ACHN (cell line): ENCODE data around the gene EGR2.
A peak's percentile ranks its signal among the peaks of the same experiment; 100 is the strongest.

ENCODE experiments used
- DNase-seq: peaks from one replicate; pipeline ENCODE4 v3.0.0-alpha.2; 2015
- in situ Hi-C: cut with HindIII; loops from 2 replicates; pipeline ENCODE4 v1.10.0; 2017; ENCODE audit warnings: low sequenced_read_pairs, low pct_ligation_motif_present, low pct_unique_long_range_greater_than_20kb

Gene EGR2

DNA sequence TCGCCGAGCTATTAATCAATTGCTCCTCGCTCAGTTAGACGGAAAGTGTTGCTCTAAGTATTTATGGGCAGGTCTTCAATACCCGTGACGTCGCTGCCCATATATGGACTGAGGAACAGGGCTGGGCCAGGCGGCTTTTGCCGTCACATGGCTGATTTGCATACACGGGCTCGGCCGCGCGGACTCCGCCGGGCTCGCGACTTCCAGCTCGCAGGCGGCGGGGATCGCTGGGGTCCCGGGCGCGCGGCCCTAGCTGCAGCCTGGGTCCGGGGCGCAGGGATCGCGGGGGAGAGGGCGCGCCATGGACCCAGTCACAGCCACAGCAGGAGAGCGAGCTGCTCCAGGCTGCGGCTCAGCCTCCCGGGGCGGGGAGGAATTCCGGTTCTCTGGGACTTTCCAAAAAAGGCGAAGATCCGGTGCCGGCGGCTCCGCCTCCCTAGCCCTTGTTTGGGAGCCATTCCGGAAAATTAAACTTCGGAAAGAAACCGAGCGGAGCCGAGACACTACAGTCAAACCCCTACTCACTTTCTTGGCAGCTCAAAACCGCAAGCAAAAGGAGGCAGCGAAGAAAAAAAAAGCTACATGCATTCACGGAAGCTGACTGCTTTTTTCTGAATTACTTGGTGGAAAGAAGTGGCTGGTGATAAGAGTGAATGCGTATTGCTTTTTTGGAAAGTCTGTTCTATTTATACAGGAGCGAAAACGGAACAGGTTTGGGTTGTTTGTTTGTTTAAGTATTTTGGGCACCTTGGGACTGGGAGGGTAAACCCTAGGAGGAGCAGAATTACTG lies at the start of gene EGR2:
EGR2 (minus strand) TSS at position 36 of the 790 bp plus-strand sequence. CDS start 337 bp downstream, outside the sequence.
- in situ Hi-C loops: loop anchor here (25.0 kb wide), 1 partner anchor 204 kb away; no protein-coding TSS in a partner anchor
- DNase-seq: peak; percentile 94

DNA sequence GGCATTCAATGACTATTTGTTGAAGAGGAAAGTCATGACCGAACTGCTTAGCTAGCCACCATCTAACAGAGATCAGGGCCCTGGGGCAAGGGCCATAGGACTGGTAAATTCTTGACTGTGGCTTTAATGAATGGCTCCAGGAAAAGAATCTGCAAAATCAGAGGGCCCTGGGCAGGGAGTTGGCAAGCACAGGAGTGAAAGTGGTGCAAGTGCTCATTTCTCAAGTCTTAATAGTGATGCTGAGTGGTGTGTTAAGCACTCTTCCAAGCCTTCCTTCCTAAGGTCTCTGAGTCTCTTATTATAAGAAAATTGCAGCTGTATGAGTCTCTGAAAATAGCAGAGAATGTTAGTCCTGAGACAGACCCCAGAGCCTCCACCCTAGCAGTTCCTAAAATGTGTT lies 46.3 kb upstream of the EGR2 start:
- DNase-seq: no peak

DNA sequence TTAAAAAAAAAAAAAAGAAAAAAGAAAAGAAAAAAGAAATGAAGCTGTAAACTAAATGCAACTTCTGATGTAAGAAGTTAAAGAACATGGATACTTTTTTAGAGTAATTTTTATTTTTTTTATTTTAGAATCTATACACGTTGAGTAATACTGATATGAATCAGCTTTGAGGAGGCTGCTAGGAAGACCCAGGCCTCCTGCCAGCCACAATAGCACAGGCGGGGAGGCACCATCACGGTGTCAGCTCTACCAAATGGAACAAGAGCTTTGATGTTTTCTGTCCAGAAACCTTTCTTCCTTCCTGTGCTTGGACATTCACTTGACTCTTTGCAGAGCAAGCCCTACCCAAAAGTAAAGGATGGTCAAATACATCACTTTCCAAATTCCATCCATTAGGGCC lies 45.3 kb upstream of the EGR2 start:
- DNase-seq: no peak
- in situ Hi-C loops: no loop called here

More for the DNA sequence above, 46.3 kb upstream of the EGR2 start:
- in situ Hi-C loops: no loop called here

DNA sequence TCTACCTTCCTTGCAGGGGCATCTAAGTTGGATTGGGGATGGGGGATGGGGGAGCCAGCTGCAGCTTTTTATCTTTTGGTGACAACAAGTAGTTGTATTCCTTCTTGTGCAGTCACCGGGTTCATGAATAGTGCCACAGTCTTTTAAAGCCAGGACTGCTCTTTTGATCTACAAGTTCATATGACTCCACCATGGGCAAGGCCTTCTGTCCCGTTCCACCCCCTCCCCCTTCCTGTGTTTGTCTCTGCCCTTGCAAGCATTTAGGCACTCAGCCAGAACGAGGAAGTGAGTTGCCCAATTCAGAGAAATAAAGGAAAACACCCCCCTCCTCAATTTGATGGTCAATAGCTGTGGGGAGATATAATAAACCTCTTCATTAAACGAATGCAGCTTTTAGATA lies 44.8 kb upstream of the EGR2 start:
- in situ Hi-C loops: no loop called here
- DNase-seq: no peak

DNA sequence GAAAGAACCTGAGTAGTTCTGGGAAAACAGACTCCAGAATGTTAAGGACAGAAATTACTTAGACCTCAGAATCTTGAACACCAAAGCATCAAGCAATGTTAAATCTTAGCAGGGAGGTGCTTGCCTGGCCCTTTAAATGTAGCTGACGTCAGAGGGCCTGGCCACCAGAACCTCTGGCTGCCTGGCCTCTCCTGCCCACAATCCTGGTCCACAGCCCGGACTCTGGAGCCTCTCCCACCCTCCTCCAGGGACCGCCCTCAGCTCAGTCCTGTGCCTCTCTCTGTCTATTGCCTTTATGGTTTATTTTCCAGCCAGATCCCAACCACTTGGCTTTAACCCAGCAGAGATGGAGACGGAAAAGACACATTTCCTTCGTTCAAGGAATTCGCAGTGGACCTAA lies 42.2 kb upstream of the EGR2 start:
- no peak for DNase-seq
- in situ Hi-C loops: no loop called here

DNA sequence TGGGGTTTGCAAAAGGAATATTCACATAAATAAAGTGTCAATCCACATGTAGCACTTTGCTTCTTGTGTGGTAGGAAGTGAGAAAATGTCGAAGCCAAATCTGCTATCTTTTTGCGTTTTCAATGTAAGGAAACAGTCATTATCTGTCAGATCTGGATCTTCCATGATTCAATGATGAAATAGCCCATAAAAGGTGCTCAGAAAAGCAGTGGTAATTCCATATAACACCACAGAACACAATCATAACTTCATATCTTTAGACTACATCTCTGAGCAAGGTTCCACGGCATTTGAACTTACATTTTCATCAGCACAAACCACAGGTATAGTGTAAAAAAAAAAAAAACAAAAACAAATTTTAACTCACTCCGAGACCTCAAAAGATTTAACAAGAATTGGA lies 39.9 kb upstream of the EGR2 start:
- DNase-seq: no peak
- in situ Hi-C loops: no loop called here

DNA sequence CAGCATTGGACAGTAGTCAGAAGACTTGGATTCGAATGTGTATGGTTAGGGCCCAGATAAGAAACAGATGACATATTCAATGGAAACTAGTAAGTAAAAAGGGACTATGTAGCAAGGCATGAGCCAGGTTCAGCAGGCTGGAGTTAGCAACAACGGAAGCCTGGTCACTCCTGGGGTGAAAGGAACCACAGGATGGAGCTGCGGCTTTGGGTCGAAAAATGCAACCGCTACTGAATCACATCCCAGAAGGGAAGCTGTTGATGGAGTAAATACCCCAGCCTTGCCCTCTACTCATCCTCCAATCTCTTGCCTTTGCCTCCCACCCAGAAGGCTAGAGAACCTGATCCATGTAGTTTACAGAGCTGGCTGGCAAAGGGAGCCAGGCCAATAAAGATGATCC lies 37.5 kb upstream of the EGR2 start:
- DNase-seq: no peak
- in situ Hi-C loops: no loop called here

DNA sequence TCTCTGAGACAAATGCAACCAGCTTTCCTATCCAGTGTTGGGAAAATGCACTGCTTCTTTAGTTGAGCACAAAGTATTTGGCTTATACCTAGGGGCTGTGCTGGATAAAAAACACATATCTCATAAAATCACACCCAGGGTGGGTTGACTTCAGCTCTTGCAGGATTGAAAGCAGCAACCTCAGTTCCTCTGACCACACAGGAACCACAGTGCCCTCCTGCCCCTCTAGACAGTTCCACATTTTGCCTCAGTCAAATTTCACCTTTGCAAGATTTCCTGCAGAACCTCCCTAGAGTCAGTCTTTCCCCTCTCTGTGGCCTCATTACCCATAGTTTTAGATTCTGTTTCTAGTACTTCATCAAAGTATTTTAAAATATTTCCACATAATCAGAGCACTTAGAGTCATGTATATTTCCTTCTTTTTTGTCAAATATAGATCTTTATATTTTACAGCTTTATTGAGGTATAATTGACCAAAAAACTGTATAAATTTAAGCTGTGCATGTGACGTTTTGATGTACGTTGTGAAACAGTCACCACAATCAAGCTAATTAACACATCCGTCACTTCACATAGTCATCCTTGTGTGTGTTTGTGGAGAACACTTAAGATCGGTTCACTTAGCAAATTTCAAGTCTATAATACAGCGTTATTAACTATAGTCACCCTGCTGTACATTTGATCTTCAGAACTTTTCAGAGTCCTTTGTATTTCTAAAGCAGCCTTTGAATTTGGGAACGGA lies 37.0 kb upstream of the EGR2 start:
- in situ Hi-C loops: no loop called here
- DNase-seq: no peak

DNA sequence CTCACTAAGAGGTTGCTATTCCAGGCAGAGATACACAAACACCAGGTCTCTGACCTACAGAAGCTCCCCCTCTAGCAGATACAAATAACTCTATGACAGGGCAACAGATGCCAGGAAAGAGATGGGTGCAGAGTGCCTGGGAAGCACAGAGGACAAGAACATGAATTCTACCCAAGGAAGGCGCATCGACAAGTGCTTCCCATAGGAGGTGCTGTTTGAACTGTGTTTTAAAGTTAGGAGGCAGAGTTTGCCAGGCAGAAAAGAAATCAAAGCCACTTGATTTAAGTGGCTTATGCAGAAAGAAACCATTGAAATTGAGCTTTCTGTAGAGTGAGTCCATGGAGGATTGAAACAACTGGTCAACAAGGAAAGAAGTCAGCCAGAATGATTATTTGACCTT lies 35.3 kb upstream of the EGR2 start:
- peak; percentile 50 for DNase-seq
- in situ Hi-C loops: no loop called here

DNA sequence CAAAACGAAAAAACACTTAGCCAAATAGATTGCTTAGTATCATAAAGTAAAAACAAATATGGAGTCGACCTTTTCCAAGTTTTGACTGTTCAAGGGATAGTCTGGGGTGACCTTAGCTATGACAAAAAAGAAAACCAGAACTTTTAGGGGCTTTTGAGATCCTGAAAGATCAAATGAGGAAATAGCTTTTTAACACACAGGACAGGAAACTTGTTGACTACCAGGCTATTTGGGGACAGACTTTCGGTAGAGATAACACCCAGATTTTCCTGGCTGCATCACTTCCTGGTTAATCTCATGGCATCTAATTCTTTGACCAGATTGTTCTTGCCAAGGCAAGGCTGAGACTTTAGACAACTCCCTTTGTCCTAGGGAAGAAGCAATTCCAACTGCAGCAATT lies 34.5 kb upstream of the EGR2 start:
- DNase-seq: no peak
- in situ Hi-C loops: no loop called here

DNA sequence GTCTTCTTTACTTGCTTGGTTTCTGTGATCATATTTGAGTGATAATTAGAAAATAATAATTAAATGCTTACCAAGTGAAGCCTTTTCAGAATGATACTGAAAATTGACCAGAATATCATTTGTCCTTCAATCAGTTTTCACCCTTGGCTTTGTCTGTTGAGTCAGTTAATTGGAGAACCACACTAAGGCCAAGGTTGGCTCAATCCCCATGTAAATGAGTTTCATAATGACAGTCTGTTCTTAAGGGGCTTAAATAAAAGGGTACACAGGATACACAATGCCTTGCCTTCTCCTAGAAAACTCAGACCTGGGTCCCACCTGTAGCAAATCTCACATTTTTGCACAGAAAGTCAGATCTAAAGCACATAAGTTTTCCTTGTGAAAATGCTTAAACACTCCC lies 31.3 kb upstream of the EGR2 start:
- DNase-seq: no peak
- in situ Hi-C loops: no loop called here

DNA sequence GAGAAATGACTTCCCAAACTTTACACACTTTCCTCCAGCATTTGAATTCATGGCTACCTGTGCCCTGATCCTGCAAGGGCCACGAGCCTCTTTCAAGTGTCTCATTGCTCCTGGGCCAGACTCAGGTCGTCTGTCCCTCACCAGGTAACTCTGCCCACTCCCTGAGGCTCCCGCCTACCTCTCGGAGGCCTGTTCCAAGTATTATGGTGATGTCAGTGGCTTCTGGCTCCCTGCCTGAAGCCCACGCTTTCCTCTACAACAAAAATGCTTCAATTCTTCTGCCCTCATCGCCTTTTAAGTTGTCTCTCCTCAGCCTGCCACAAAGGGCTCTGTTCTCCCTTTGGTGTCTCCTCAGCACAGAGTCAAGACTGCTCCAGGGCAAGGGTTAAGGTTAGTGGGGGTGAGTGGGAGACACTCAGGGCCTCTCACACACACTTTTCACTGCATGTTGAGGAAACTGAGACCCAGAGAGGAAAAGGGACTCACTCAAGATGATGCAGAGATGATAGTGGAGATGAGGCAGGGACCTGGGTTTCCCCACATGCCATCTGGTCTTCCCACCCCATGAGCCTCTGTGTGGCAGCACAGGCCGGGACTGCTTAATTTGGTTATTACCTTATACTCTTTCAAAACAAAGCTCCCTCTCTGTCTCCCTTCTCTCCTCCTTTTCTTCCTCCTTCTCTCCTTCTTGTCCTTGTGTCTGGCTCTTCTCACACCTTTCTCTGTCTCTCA lies 28.3 kb upstream of the EGR2 start:
- DNase-seq: no peak
- in situ Hi-C loops: no loop called here

DNA sequence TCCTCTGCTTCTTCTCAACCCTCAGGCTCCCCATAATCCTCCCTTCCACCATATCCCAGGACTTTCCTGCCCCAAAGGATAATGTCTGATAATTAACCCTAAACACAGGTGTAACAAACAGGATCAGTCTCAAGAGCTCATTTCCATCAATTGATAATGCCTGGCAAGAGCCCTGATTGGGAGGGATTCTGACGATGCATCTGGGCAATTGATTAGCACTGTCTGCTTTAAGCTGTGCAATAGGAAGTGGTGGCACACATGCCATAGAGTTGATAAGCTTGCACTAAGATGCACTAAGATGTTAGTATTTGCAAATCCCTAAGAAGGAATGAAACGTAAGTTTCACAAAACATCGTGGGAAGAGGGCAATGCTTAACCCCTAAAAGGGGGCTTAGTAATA lies 27.4 kb upstream of the EGR2 start:
- in situ Hi-C loops: no loop called here
- no peak for DNase-seq

DNA sequence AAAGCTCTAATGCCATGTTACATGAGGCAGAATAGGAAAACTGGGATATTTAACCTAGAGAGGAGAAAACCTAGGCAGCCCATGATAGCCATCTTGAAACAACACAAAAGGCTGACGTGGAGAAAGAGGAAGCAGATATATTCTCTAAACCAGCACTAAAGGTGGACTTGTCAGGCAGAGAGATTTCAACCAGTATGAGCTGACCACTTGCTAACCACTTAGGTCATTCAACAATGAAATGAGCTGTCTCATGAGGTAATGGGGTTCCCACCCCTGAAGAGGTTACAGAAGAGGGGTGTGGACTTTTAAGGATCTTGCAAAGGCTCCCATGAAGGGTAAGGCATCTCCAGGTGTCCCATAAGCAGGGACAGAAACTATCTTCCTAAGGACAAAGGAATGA lies 26.8 kb upstream of the EGR2 start:
- no peak for DNase-seq
- in situ Hi-C loops: no loop called here

DNA sequence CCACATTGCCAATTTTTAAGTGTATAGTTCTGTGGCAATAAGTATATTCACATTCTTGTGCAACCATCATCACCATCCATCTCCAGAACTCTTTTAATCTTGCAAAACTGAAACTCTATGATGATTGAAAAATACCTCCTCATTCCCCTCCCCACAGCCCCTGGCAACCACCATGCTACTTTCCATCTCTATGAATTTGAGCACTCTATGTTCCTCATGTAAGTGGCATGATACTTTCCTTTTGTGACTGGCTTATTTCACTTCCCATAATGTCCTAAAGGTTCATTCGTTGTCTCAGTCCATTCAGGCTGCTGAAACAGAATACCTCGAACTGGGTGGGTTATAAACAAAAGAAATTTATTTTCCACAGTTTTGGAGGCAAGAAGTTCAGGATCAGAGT lies 23.4 kb upstream of the EGR2 start:
- DNase-seq: no peak
- in situ Hi-C loops: no loop called here

DNA sequence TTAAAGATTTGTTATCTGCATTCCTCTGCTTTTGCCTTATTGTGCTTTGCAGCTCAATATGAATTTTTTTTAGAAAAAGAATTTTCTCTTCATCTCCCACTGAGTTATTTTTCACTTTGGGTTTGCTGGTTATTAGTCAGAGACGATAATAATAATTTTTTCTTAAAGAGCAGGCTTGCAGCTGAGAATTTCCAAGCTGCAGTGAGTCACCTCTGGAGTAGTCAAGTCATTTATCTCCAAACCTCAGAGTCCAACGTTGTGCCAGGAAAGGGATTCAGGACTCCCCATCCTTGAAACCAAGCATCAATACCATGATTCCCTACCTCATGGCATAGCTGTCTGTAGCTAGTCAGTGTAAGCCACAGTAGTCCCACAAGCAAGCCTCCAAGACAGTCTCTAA lies 15.2 kb upstream of the EGR2 start:
- DNase-seq: peak; percentile 69
- in situ Hi-C loops: no loop called here

DNA sequence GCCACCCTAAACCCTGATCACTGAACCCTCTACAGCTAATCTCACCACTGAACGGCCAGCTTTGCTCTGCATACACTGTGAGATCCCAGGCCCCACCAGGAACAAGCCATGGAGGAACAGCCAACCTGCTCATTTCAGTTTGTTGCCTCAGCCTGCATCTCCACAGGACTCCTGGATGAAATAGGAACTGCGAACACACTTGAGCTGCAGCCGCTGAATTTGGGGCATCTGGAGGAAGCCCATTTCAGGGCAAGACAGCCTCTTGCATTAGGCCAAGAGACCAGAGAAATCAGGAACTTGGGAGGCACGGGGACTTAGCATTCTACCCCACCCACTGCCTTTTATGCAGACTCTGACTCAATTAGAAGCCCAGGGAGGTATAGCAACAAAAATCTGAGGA lies 14.5 kb upstream of the EGR2 start:
- in situ Hi-C loops: no loop called here
- DNase-seq: no peak

DNA sequence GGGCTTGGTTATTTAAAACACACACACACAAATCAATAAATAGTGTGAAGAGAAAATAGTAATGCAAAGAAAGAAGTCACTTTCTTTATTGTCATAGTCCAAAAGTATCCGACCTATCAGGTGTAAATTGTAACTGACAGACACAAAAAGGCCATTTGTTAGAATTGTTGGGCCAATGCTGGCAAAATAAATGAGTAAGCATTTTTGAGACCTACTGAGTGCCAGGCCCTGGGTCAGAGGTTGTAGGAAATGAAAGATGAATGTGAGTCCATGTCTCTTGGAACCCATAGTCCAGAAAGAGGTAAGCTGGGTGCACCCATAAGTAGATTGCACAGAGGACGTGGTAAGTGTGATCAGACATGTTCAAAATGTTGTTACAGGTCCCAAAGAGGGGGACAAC lies 13.5 kb upstream of the EGR2 start:
- in situ Hi-C loops: no loop called here
- DNase-seq: no peak

DNA sequence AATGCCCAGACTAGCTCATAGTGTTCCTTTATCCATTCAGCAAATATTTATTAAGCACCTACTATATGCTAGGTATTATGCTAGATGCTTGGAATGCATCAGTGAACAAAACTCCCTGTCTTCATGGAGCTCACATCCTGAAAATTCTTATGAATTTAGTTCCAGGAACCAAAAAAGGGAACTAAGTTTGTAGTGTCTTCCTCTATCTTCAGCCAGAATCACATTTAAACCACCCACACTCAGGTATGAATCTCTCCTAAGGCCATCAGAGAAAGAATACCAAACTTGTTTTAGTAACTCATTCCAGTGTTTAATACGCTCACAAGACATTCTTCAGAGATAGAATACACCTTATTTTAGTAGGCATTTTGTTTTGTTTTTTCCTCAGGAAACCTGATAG lies 10.1 kb upstream of the EGR2 start:
- in situ Hi-C loops: no loop called here
- DNase-seq: no peak
